Measurements from ENCODE around the gene PSMG4. TPM values are rescaled to one million over a fixed set of nuclear protein-coding genes. Genes with fewer than 3 reads are reported as not detected.

The PSMG4 gene
- total RNA-seq, 1 donor, result 19.9 TPM

- DNase-seq (ENCODE audit: low read depth), result no peak
- no peak for TF ChIP-seq CTCF (IDR thresholded peaks at IDR 0.05; ENCODE audit: insufficient read depth, low read depth, low read length)
- H3K4me3 ChIP-seq (ENCODE audit: low read depth, low read length), result no peak overlapping the region
Observed at GRCh38 chr6:3305216-3305565, 46.4 kb downstream of the PSMG4 start.

- no peak for DNase-seq (ENCODE audit: low read depth)
- TF ChIP-seq CTCF (IDR thresholded peaks at IDR 0.05; ENCODE audit: insufficient read depth, low read depth, low read length), result no peak
- H3K4me3 ChIP-seq (ENCODE audit: low read depth, low read length), result no peak overlapping the region
Observed at GRCh38 chr6:3305831-3306230, 47.1 kb downstream of the PSMG4 start.

- no peak for DNase-seq (ENCODE audit: low read depth)
- TF ChIP-seq CTCF (IDR thresholded peaks at IDR 0.05; ENCODE audit: insufficient read depth, low read depth, low read length), result no peak
Observed at GRCh38 chr6:3306848-3307247, 48.1 kb downstream of the PSMG4 start.

GRCh38 chr6:3307436-3307835, 48.7 kb downstream of the PSMG4 start:
- DNase-seq (ENCODE audit: low read depth), result no peak
- TF ChIP-seq CTCF (IDR thresholded peaks at IDR 0.05; ENCODE audit: insufficient read depth, low read depth, low read length), result no peak
- no peak overlapping the region for H3K4me3 ChIP-seq (ENCODE audit: low read depth, low read length)

More at GRCh38 chr6:3306848-3307247, 48.1 kb downstream of the PSMG4 start:
- no peak overlapping the region for H3K4me3 ChIP-seq (ENCODE audit: low read depth, low read length)

GRCh38 chr6:3308106-3308505, 49.4 kb downstream of the PSMG4 start:
- no peak for DNase-seq (ENCODE audit: low read depth)
- no peak overlapping the region for H3K4me3 ChIP-seq (ENCODE audit: low read depth, low read length)
- TF ChIP-seq CTCF (IDR thresholded peaks at IDR 0.05; ENCODE audit: insufficient read depth, low read depth, low read length), result no peak

- no peak for DNase-seq (ENCODE audit: low read depth)
- H3K4me3 ChIP-seq (ENCODE audit: low read depth, low read length), result no peak overlapping the region
- TF ChIP-seq CTCF (IDR thresholded peaks at IDR 0.05; ENCODE audit: insufficient read depth, low read depth, low read length), result no peak
Observed at GRCh38 chr6:3309391-3310050, 50.8 kb downstream of the PSMG4 start.

- no peak for TF ChIP-seq CTCF (IDR thresholded peaks at IDR 0.05; ENCODE audit: insufficient read depth, low read depth, low read length)
- no peak for DNase-seq (ENCODE audit: low read depth)
- H3K4me3 ChIP-seq (ENCODE audit: low read depth, low read length), result no peak overlapping the region
Observed at GRCh38 chr6:3310051-3310448, 51.3 kb downstream of the PSMG4 start.
